ENCODE results near the gene CYSTM1.

The CYSTM1 gene

DNA sequence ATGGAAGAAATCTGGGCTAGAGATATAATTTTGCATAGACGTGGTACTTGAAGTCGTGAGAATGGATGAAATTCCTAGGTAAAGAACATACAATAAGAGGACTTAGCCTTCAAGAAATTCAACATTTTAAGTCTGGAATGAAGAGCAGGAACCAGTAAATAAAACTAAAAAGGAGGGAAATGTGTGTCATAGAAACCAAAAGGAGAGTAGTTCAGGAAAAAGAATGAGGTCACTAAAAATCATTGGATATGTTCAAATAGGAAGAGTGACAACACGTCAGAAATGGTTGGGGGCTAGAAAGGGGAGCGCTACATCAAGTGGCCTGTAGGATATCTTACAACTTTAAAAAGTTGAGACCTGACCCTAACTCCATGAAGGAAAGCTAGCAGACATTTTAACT is 83.9 kb downstream of the CYSTM1 start:
- Histone ChIP-seq H3K27me3 (replicated peaks in 2 of 5; ENCODE audit: control insufficient read depth in 4 of 5, insufficient read depth in 5 of 5, low read length in 4 of 5) (no peaks in the 10 kb centered on the region), H3K36me3 (ENCODE audit: control insufficient read depth in 4 of 4, insufficient read depth in 4 of 4, low read length in 3 of 4) (peaks cover 0 to 13% (median 4%) of the 10 kb centered on the region in 4 experiments), H3K4me1 (ENCODE audit: control extremely low read depth in 1 of 4, control insufficient read depth in 4 of 4, insufficient read depth in 4 of 4, low read length in 3 of 4) (peaks cover 0 to 6% (median 0%) of the 10 kb centered on the region in 4 experiments), H3K9me3 (ENCODE audit: control extremely low read depth in 1 of 5, control insufficient read depth in 4 of 5, insufficient read depth in 2 of 5, low read depth in 1 of 5, low read length in 4 of 5) (no peaks in the 10 kb centered on the region), H3K4me3 (ENCODE audit: control insufficient read depth in 1 of 7, extremely low read depth in 1 of 7, insufficient read depth in 4 of 7, low read depth in 2 of 7, low read length in 6 of 7) (no peak overlapping the region), H3K27ac (ENCODE audit: insufficient read depth in 1 of 2, low read depth in 1 of 2, low read length in 2 of 2, poor library complexity in 1 of 2, severe bottlenecking in 2 of 2) (no peak overlapping the region)
- ChIA-PET CTCF (interaction anchor here (1.4 to 26.3 kb wide), 4 partner anchors 14 to 90 kb away, joined by 3 to 552 read pairs (median 23); partner anchors contain the start of gene HBEGF), POLR2A (interaction anchor here (0.7 kb wide), 1 partner anchor 282 kb away, joined by 3 read pairs; no protein-coding TSS in a partner anchor)
- WGBS (ENCODE audit: insufficient coverage): 100% methylated on average over 2 of the region's 4 CpGs
- DNase-seq: no peak

DNA sequence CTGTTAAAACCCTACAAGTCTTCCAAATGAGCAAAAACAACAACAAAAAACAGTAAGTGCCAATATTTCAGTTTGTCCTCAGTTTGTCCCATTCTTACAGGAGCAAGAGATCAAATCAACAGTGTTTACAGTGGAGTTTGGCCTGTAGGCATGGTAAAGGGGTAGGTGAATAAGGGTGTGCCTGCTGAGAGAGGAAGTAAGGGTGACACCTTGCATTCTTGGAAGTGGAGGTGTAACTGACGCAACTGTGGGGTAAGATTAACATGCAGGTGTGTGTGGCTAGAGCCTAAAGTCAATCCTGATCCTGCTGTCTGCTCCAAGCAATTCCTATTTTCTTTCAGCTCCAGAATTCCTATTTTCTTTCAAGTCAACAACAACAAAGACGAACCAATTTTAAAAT is 84.5 kb downstream of the CYSTM1 start:
- Histone ChIP-seq H3K4me1 (ENCODE audit: control extremely low read depth in 1 of 4, control insufficient read depth in 4 of 4, insufficient read depth in 4 of 4, low read length in 3 of 4) (peaks cover 0 to 6% (median 0%) of the 10 kb centered on the region in 4 experiments), H3K4me3 (ENCODE audit: control insufficient read depth in 1 of 7, extremely low read depth in 1 of 7, insufficient read depth in 4 of 7, low read depth in 2 of 7, low read length in 6 of 7) (no peak overlapping the region), H3K27me3 (replicated peaks in 2 of 5; ENCODE audit: control insufficient read depth in 4 of 5, insufficient read depth in 5 of 5, low read length in 4 of 5) (no peaks in the 10 kb centered on the region), H3K36me3 (ENCODE audit: control insufficient read depth in 4 of 4, insufficient read depth in 4 of 4, low read length in 3 of 4) (peaks cover 0 to 13% (median 4%) of the 10 kb centered on the region in 4 experiments), H3K9me3 (ENCODE audit: control extremely low read depth in 1 of 5, control insufficient read depth in 4 of 5, insufficient read depth in 2 of 5, low read depth in 1 of 5, low read length in 4 of 5) (no peaks in the 10 kb centered on the region), H3K27ac (ENCODE audit: insufficient read depth in 1 of 2, low read depth in 1 of 2, low read length in 2 of 2, poor library complexity in 1 of 2, severe bottlenecking in 2 of 2) (no peak overlapping the region)
- DNase-seq: no peak
- ChIA-PET CTCF (interaction anchor here (1.1 to 26.3 kb wide), 2 partner anchors 16 to 89 kb away, joined by 3 to 552 read pairs; partner anchors contain the start of gene HBEGF), POLR2A (interaction anchor here (0.6 kb wide), 1 partner anchor 37 kb away, joined by 3 read pairs; no protein-coding TSS in a partner anchor)
- WGBS (ENCODE audit: insufficient coverage): 100% methylated on average over 1 of the region's 2 CpGs

DNA sequence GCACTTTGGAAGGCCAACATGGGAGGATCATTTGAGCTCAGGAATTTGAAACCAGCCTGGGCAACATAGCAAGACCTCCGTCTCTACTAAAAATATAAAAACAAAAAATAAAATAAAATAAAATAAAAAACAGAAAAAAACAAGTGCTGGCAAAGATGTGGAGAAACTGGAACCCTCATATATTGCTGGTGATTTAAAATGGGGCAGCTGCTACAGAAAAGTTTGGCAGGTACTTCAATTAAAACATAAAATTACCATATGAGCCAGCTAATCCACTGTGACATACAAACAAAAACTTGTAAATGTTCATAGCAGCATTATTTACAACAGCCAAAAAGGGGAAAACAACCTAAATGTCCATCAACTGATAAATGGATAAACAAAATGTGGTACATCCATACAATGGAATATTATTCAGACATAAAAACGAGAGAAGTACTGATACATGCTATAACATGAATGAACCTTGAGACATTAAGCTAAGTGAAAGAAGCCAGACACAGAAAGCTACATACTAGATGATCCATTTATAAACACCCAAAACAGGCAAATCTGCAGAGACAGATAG is 85.2 kb downstream of the CYSTM1 start:
- H3K4me1 ChIP-seq (ENCODE audit: control extremely low read depth in 1 of 4, control insufficient read depth in 4 of 4, insufficient read depth in 4 of 4, low read length in 3 of 4): peaks cover 0 to 6% (median 0%) of the 10 kb centered on the region in 4 experiments
- no peak overlapping the region for H3K27ac ChIP-seq (ENCODE audit: insufficient read depth in 1 of 2, low read depth in 1 of 2, low read length in 2 of 2, poor library complexity in 1 of 2, severe bottlenecking in 2 of 2)
- no peak overlapping the region for H3K4me3 ChIP-seq (ENCODE audit: control insufficient read depth in 1 of 7, extremely low read depth in 1 of 7, insufficient read depth in 4 of 7, low read depth in 2 of 7, low read length in 6 of 7)
- H3K27me3 ChIP-seq (replicated peaks in 2 of 5; ENCODE audit: control insufficient read depth in 4 of 5, insufficient read depth in 5 of 5, low read length in 4 of 5): no peaks in the 10 kb centered on the region
- ChIA-PET CTCF (interaction anchor here (1.1 to 26.3 kb wide), 2 partner anchors 16 to 88 kb away, joined by 3 to 552 read pairs; partner anchors contain the start of gene HBEGF), POLR2A (interaction anchor here (0.6 kb wide), 1 partner anchor 36 kb away, joined by 3 read pairs; no protein-coding TSS in a partner anchor)
- no peaks in the 10 kb centered on the region for H3K9me3 ChIP-seq (ENCODE audit: control extremely low read depth in 1 of 5, control insufficient read depth in 4 of 5, insufficient read depth in 2 of 5, low read depth in 1 of 5, low read length in 4 of 5)
- no CpG with 5 or more reads among the region's 2 CpGs for WGBS (ENCODE audit: insufficient coverage)
- DNase-seq: no peak
- H3K36me3 ChIP-seq (ENCODE audit: control insufficient read depth in 4 of 4, insufficient read depth in 4 of 4, low read length in 3 of 4): peaks cover 0 to 13% (median 4%) of the 10 kb centered on the region in 4 experiments

DNA sequence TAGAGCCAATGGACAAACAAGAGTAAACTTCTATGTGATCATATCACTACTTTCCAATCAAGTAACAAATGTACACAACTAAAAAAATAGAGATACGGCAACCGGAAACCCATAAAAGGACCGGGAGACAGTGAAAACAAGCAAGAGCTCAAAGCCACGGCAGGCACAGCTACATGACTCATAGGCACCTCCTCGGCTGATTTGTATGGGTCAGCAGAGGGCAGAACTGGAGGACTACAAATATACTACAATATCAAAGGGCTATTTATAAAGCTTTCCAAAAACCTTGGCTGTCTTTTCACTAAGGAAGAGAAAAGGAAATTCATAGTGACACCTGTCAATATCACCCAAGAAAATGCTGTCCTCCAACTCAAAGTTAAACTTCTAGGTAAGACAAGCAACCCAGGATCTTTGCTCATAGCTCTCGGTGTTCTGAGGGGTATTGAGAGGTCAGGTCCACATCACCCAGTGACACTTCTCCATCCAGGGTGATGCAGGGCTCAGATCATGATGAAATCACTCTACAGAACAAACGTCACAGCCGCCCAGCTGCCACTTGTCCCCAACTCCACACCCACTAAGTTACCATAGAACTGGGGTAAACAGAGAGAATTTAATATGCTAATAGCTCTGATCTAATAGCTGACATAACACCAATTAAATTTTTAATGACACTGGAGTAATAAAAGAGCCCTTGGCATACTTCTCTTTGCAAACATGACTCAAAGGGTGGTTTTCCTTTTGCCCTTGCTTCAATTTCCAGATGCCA is 86.6 kb downstream of the CYSTM1 start:
- H3K9me3 ChIP-seq (ENCODE audit: control extremely low read depth in 1 of 5, control insufficient read depth in 4 of 5, insufficient read depth in 2 of 5, low read depth in 1 of 5, low read length in 4 of 5): no peaks in the 10 kb centered on the region
- H3K4me3 ChIP-seq (ENCODE audit: control insufficient read depth in 1 of 7, extremely low read depth in 1 of 7, insufficient read depth in 4 of 7, low read depth in 2 of 7, low read length in 6 of 7): no peak overlapping the region
- peaks cover 0 to 3% (median 0%) of the 10 kb centered on the region in 4 experiments for H3K4me1 ChIP-seq (ENCODE audit: control extremely low read depth in 1 of 4, control insufficient read depth in 4 of 4, insufficient read depth in 4 of 4, low read length in 3 of 4)
- H3K27ac ChIP-seq (ENCODE audit: insufficient read depth in 1 of 2, low read depth in 1 of 2, low read length in 2 of 2, poor library complexity in 1 of 2, severe bottlenecking in 2 of 2): no peak overlapping the region
- WGBS (ENCODE audit: insufficient coverage): 100% methylated on average over 3 of the region's 8 CpGs
- peaks cover 0 to 13% (median 4%) of the 10 kb centered on the region in 4 experiments for H3K36me3 ChIP-seq (ENCODE audit: control insufficient read depth in 4 of 4, insufficient read depth in 4 of 4, low read length in 3 of 4)
- ChIA-PET CTCF (interaction anchor here (0.6 to 26.3 kb wide), 8 partner anchors 9 to 87 kb away, joined by 3 to 552 read pairs (median 4); partner anchors contain the start of gene HBEGF), POLR2A (no interaction called here)
- DNase-seq: peak in 2 of 3 donors; percentile 35 to 49
- no peaks in the 10 kb centered on the region for H3K27me3 ChIP-seq (replicated peaks in 2 of 5; ENCODE audit: control insufficient read depth in 4 of 5, insufficient read depth in 5 of 5, low read length in 4 of 5)

- Histone ChIP-seq H3K27me3 (replicated peaks in 2 of 5; ENCODE audit: control insufficient read depth in 4 of 5, insufficient read depth in 5 of 5, low read length in 4 of 5) (no peaks in the 10 kb centered on the region), H3K4me3 (ENCODE audit: control insufficient read depth in 1 of 7, extremely low read depth in 1 of 7, insufficient read depth in 4 of 7, low read depth in 2 of 7, low read length in 6 of 7) (no peak overlapping the region), H3K36me3 (ENCODE audit: control insufficient read depth in 4 of 4, insufficient read depth in 4 of 4, low read length in 3 of 4) (peaks cover 0 to 13% (median 4%) of the 10 kb centered on the region in 4 experiments), H3K9me3 (ENCODE audit: control extremely low read depth in 1 of 5, control insufficient read depth in 4 of 5, insufficient read depth in 2 of 5, low read depth in 1 of 5, low read length in 4 of 5) (no peaks in the 10 kb centered on the region), H3K4me1 (ENCODE audit: control extremely low read depth in 1 of 4, control insufficient read depth in 4 of 4, insufficient read depth in 4 of 4, low read length in 3 of 4) (no peaks in the 10 kb centered on the region), H3K27ac (ENCODE audit: insufficient read depth in 1 of 2, low read depth in 1 of 2, low read length in 2 of 2, poor library complexity in 1 of 2, severe bottlenecking in 2 of 2) (no peak overlapping the region)
- ChIA-PET POLR2A (no interaction called here), CTCF (interaction anchor here (0.9 to 26.3 kb wide), 7 partner anchors 9 to 86 kb away, joined by 3 to 552 read pairs (median 4); partner anchors contain the start of gene HBEGF)
- no peak for DNase-seq
- WGBS (ENCODE audit: insufficient coverage): 100% methylated on average over 2 of the region's 3 CpGs
These were observed 87.2 kb downstream of the CYSTM1 start for GRCh38 chr5:140262221-140262620.

- Histone ChIP-seq H3K36me3 (ENCODE audit: control insufficient read depth in 4 of 4, insufficient read depth in 4 of 4, low read length in 3 of 4) (peaks cover 0 to 12% (median 4%) of the 10 kb centered on the region in 4 experiments), H3K9me3 (ENCODE audit: control extremely low read depth in 1 of 5, control insufficient read depth in 4 of 5, insufficient read depth in 2 of 5, low read depth in 1 of 5, low read length in 4 of 5) (no peaks in the 10 kb centered on the region), H3K4me1 (ENCODE audit: control extremely low read depth in 1 of 4, control insufficient read depth in 4 of 4, insufficient read depth in 4 of 4, low read length in 3 of 4) (no peaks in the 10 kb centered on the region), H3K27ac (ENCODE audit: insufficient read depth in 1 of 2, low read depth in 1 of 2, low read length in 2 of 2, poor library complexity in 1 of 2, severe bottlenecking in 2 of 2) (no peak overlapping the region), H3K27me3 (replicated peaks in 2 of 5; ENCODE audit: control insufficient read depth in 4 of 5, insufficient read depth in 5 of 5, low read length in 4 of 5) (no peaks in the 10 kb centered on the region), H3K4me3 (ENCODE audit: control insufficient read depth in 1 of 7, extremely low read depth in 1 of 7, insufficient read depth in 4 of 7, low read depth in 2 of 7, low read length in 6 of 7) (no peak overlapping the region)
- DNase-seq: no peak
- CTCF ChIA-PET: interaction anchor here (1.5 to 26.3 kb wide), 4 partner anchors 12 to 86 kb away, joined by 3 to 552 read pairs (median 10); partner anchors contain the start of gene HBEGF
- POLR2A ChIA-PET: no interaction called here
- WGBS (ENCODE audit: insufficient coverage): 100% methylated on average over 2 of the region's 3 CpGs
These were observed 87.9 kb downstream of the CYSTM1 start for GRCh38 chr5:140262839-140263238.

All from common myeloid progenitor, CD34-positive (primary cell).